MG63 (cell line): ENCODE measurements around the gene PRDM11. TPM values are rescaled to one million over a fixed set of nuclear protein-coding genes. Genes with fewer than 3 reads are reported as not detected.
A peak's percentile ranks its signal among the peaks of the same experiment; 100 is the strongest.
"Not testable (repeated sequence)": the region's sequence is repeated elsewhere in the genome, so short reads cannot be mapped to it uniquely, and the experiment has no call there.

ENCODE experiments used
- DNase-seq: peaks from one replicate; pipeline ENCODE4 v3.0.0-alpha.2; 2020
- H3K27me3 ChIP-seq: fragments of 250-450 bp; sonication (Bioruptor Pico); 2 replicates; pipeline ENCODE4 v1.5.1; 2020; ENCODE audit warnings: mild to moderate bottlenecking, moderate library complexity
- H3K36me3 ChIP-seq: fragments of 250-450 bp; sonication (Bioruptor Pico); 2 replicates; pipeline ENCODE4 v1.5.1; 2020; ENCODE audit warnings: mild to moderate bottlenecking, moderate library complexity
- H3K4me3 ChIP-seq: fragments of 250-450 bp; sonication (Bioruptor Pico); 2 replicates; pipeline ENCODE4 v1.5.1; 2020; ENCODE audit warnings: mild to moderate bottlenecking, moderate library complexity
- H3K9me3 ChIP-seq: fragments of 250-450 bp; sonication (Bioruptor Pico); 2 replicates; pipeline ENCODE4 v1.5.1; 2020; ENCODE audit warnings: mild to moderate bottlenecking, moderate library complexity
- total RNA-seq: library from RNA; depleted of rRNA; stranded (reverse); fragments of >200 nt; shearing (Covaris generic); gene quantifications from 2 replicates; pipeline ENCODE4 v1.2.3, GENCODE V29; 2014; ENCODE audit warnings: low replicate concordance

Gene PRDM11
- total RNA-seq, 1 experiment from 2014 or later: 5.7 TPM

- no peak for DNase-seq
- no peaks in the 10 kb centered on the region for H3K9me3 ChIP-seq
- H3K36me3 ChIP-seq: no peaks in the 10 kb centered on the region
- H3K27me3 ChIP-seq: no peaks in the 10 kb centered on the region
- H3K4me3 ChIP-seq: no peak overlapping the region
Observed at GRCh38 chr11:45248501-45249011, 102.1 kb downstream of the PRDM11 start.

GRCh38 chr11:45249372-45249771 lies 102.9 kb downstream of the PRDM11 start:
- H3K27me3 ChIP-seq, H3K4me3 ChIP-seq, DNase-seq, H3K36me3 ChIP-seq, H3K9me3 ChIP-seq: not testable (repeated sequence)

- H3K27me3 ChIP-seq: no peaks in the 10 kb centered on the region
- no peaks in the 10 kb centered on the region for H3K36me3 ChIP-seq
- no peak overlapping the region for H3K4me3 ChIP-seq
- peak; percentile 26 for DNase-seq
- H3K9me3 ChIP-seq: no peaks in the 10 kb centered on the region
Observed at GRCh38 chr11:45250035-45250718, 103.7 kb downstream of the PRDM11 start.

- DNase-seq: peak; percentile 58
- no peaks in the 10 kb centered on the region for H3K27me3 ChIP-seq
- H3K4me3 ChIP-seq: no peak overlapping the region
- H3K36me3 ChIP-seq: no peaks in the 10 kb centered on the region
- no peaks in the 10 kb centered on the region for H3K9me3 ChIP-seq
Observed at GRCh38 chr11:45252134-45252856, 105.9 kb downstream of the PRDM11 start.

- H3K36me3 ChIP-seq: no peaks in the 10 kb centered on the region
- peak; percentile 13 for DNase-seq
- H3K27me3 ChIP-seq: no peaks in the 10 kb centered on the region
- H3K9me3 ChIP-seq: no peaks in the 10 kb centered on the region
- H3K4me3 ChIP-seq: no peak overlapping the region
Observed at GRCh38 chr11:45252877-45253276, 106.4 kb downstream of the PRDM11 start.

GRCh38 chr11:45253640-45254039 lies 107.2 kb downstream of the PRDM11 start:
- no peak for DNase-seq
- no peaks in the 10 kb centered on the region for H3K9me3 ChIP-seq
- no peaks in the 10 kb centered on the region for H3K27me3 ChIP-seq
- no peaks in the 10 kb centered on the region for H3K36me3 ChIP-seq
- H3K4me3 ChIP-seq: no peak overlapping the region

GRCh38 chr11:45254070-45254469 lies 107.6 kb downstream of the PRDM11 start:
- peak; percentile 43 for DNase-seq
- Histone ChIP-seq H3K27me3 (no peaks in the 10 kb centered on the region), H3K4me3 (no peak overlapping the region), H3K36me3 (no peaks in the 10 kb centered on the region), H3K9me3 (no peaks in the 10 kb centered on the region)

GRCh38 chr11:45258982-45259530 lies 112.6 kb downstream of the PRDM11 start:
- Histone ChIP-seq H3K27me3 (no peaks in the 10 kb centered on the region), H3K36me3 (no peaks in the 10 kb centered on the region), H3K4me3 (no peak overlapping the region), H3K9me3 (peaks cover under 1% of the 10 kb centered on the region)
- no peak for DNase-seq

GRCh38 chr11:45259592-45259991 lies 113.2 kb downstream of the PRDM11 start:
- Histone ChIP-seq H3K27me3 (no peaks in the 10 kb centered on the region), H3K9me3 (peaks cover 6% of the 10 kb centered on the region), H3K36me3 (no peaks in the 10 kb centered on the region), H3K4me3 (no peak overlapping the region)
- peak; percentile 72 for DNase-seq

GRCh38 chr11:45260071-45260470 lies 113.6 kb downstream of the PRDM11 start:
- no peaks in the 10 kb centered on the region for H3K36me3 ChIP-seq
- no peaks in the 10 kb centered on the region for H3K27me3 ChIP-seq
- no peak overlapping the region for H3K4me3 ChIP-seq
- no peak for DNase-seq
- peaks cover 7% of the 10 kb centered on the region for H3K9me3 ChIP-seq

- DNase-seq: peak; percentile 41
- Histone ChIP-seq H3K27me3 (no peaks in the 10 kb centered on the region), H3K36me3 (no peaks in the 10 kb centered on the region), H3K9me3 (peaks cover 7% of the 10 kb centered on the region), H3K4me3 (no peak overlapping the region)
Observed at GRCh38 chr11:45262900-45263299, 116.5 kb downstream of the PRDM11 start.

GRCh38 chr11:45263773-45264172 lies 117.3 kb downstream of the PRDM11 start:
- Histone ChIP-seq H3K9me3 (peaks cover 7% of the 10 kb centered on the region), H3K27me3 (no peaks in the 10 kb centered on the region; the same call in 1 of the 2 replicates), H3K36me3 (no peaks in the 10 kb centered on the region), H3K4me3 (no peak overlapping the region)
- no peak for DNase-seq

GRCh38 chr11:45264839-45265515 lies 118.5 kb downstream of the PRDM11 start:
- no peaks in the 10 kb centered on the region for H3K36me3 ChIP-seq
- peaks cover 4% of the 10 kb centered on the region; the same call in 1 of the 2 replicates for H3K27me3 ChIP-seq
- peak; percentile 81 for DNase-seq
- H3K9me3 ChIP-seq: peaks cover 7% of the 10 kb centered on the region
- no peak overlapping the region for H3K4me3 ChIP-seq

- peaks cover 7% of the 10 kb centered on the region; the same call in 1 of the 2 replicates for H3K27me3 ChIP-seq
- H3K4me3 ChIP-seq: no peak overlapping the region
- DNase-seq: no peak
- peaks cover 7% of the 10 kb centered on the region for H3K9me3 ChIP-seq
- no peaks in the 10 kb centered on the region for H3K36me3 ChIP-seq
Observed at GRCh38 chr11:45265969-45266675, 119.7 kb downstream of the PRDM11 start.

GRCh38 chr11:45266676-45267020 lies 120.2 kb downstream of the PRDM11 start:
- no peak overlapping the region for H3K4me3 ChIP-seq
- DNase-seq: no peak
- peaks cover 12% of the 10 kb centered on the region; the same call in 1 of the 2 replicates for H3K27me3 ChIP-seq
- H3K9me3 ChIP-seq: peaks cover 7% of the 10 kb centered on the region
- H3K36me3 ChIP-seq: no peaks in the 10 kb centered on the region

GRCh38 chr11:45267052-45267451 lies 120.6 kb downstream of the PRDM11 start:
- H3K36me3 ChIP-seq: no peaks in the 10 kb centered on the region
- H3K4me3 ChIP-seq: no peak overlapping the region
- peaks cover 7% of the 10 kb centered on the region for H3K9me3 ChIP-seq
- H3K27me3 ChIP-seq: peaks cover 12% of the 10 kb centered on the region; the same call in 1 of the 2 replicates
- DNase-seq: no peak
